GM12878 (cell line): ENCODE measurements around the gene DVL2. TPM values are rescaled to one million over a fixed set of nuclear protein-coding genes. Genes with fewer than 3 reads are reported as not detected.
"Not testable (repeated sequence)": the region's sequence is repeated elsewhere in the genome, so short reads cannot be mapped to it uniquely, and the experiment has no call there.

Source experiments
- ATAC-seq: fragments of 200-7000 bp; cut with Tn5 transposase; 3 replicates; pipeline ENCODE4 v1.9.1; 2020; ENCODE audit warnings: mild to moderate bottlenecking, moderate library complexity
- BruUV-seq: library from RNA; stranded (reverse); fragments of 400-500 nt; replicated peaks from 2 replicates; lab custom pipeline; 2021; lab: Mats Ljungman, UMichigan
- CTCF ChIA-PET: fragments of 300-600 bp; sonication (Branson Sonifier 250); formaldehyde crosslinking; extraction: SDS; loops from one replicate; lab custom pipeline; 2021; ENCODE audit warnings: inconsistent platforms; lab: Yijun Ruan, JAX
- POLR2A ChIA-PET: fragments of 350-600 bp; formaldehyde crosslinking; extraction: SDS; loops from one replicate; lab custom pipeline; 2021; ENCODE audit warnings: inconsistent platforms; lab: Charles Lee
- RAD21 ChIA-PET: fragments of 300-600 bp; sonication (Branson Sonifier 250); formaldehyde crosslinking; loops from one replicate; lab custom pipeline; 2023; ENCODE audit warnings: antibody characterized with exemption; ENCODE audit not compliant: unreplicated experiment; lab: Charles Lee
- SMC1A ChIA-PET: fragments of 300-600 bp; sonication (Branson Sonifier 250); formaldehyde crosslinking; loops from one replicate; lab custom pipeline; 2023; ENCODE audit not compliant: unreplicated experiment, uncharacterized antibody; lab: Charles Lee
- DNase-seq: peaks from one replicate; pipeline ENCODE4 v3.0.0-alpha.2; 2011; ENCODE audit warnings: low read depth, low spot score
- FAIRE-seq: peaks from 3 replicates; lab custom pipeline; 2011; peaks lifted over from hg19 to GRCh38; lab: Jason Lieb, UNC
- H2AFZ ChIP-seq: 2 replicates; pipeline ENCODE4 v1.6.0; 2011; ENCODE audit warnings: low read depth, low read length, control low read depth; ENCODE audit not compliant: control insufficient read depth
- H3K27ac ChIP-seq: 2 replicates; pipeline ENCODE4 v1.5.1; 2011; ENCODE audit warnings: control low read depth; ENCODE audit not compliant: control insufficient read depth, insufficient read depth
- H3K27me3 ChIP-seq, 2 experiments: replicated peaks in 1 of 2; 2 replicates each; pipeline versions ENCODE4 v1.6.0 to v1.6.1; 2011; ENCODE audit warnings: low read length in 1 of 2; ENCODE audit not compliant: control insufficient read depth in 2 of 2, insufficient read depth in 2 of 2
- H3K36me3 ChIP-seq, 2 experiments: 2 replicates each; pipeline ENCODE4 v1.5.1; 2011; ENCODE audit warnings: low read length in 1 of 2; ENCODE audit not compliant: control insufficient read depth in 2 of 2, insufficient read depth in 2 of 2
- H3K4me1 ChIP-seq: 2 replicates; pipeline ENCODE4 v1.6.1; 2011; ENCODE audit warnings: mild to moderate bottlenecking, low read length, moderate library complexity, mixed read lengths; ENCODE audit not compliant: control insufficient read depth, insufficient read depth
- H3K4me2 ChIP-seq: 2 replicates; pipeline ENCODE4 v1.6.0; 2011; ENCODE audit warnings: control low read depth; ENCODE audit not compliant: control insufficient read depth, insufficient read depth
- H3K4me3 ChIP-seq: fragments of 200-600 bp; sonication (generic); 2 replicates; pipeline ENCODE4 v1.5.1; 2016
- H3K79me2 ChIP-seq: 2 replicates; pipeline ENCODE4 v1.6.0; 2011; ENCODE audit warnings: low read length; ENCODE audit not compliant: control insufficient read depth, insufficient read depth
- H3K9ac ChIP-seq: 2 replicates; pipeline ENCODE4 v1.8.0; 2011; ENCODE audit warnings: low read length, control low read depth, mixed read lengths; ENCODE audit not compliant: control insufficient read depth, insufficient read depth
- H3K9me3 ChIP-seq: replicated peaks from 3 replicates; pipeline ENCODE4 v1.5.1; 2011; ENCODE audit warnings: mild to moderate bottlenecking, low read length; ENCODE audit not compliant: control insufficient read depth, insufficient read depth
- H4K20me1 ChIP-seq: 2 replicates; pipeline ENCODE4 v1.6.0; 2011; ENCODE audit not compliant: control insufficient read depth, insufficient read depth
- E4F1 ChIP-seq: fragments of 450-650 bp; IDR thresholded peaks from 2 replicates; pipeline ENCODE4 v1.6.1; 2018; ENCODE audit warnings: borderline replicate concordance, mild to moderate bottlenecking; ENCODE audit not compliant: partially characterized antibody
- IKZF2 ChIP-seq, 2 experiments: fragments of 450-650 bp; IDR thresholded peaks; 2 replicates each; pipeline ENCODE4 v1.6.1; 2017; ENCODE audit warnings: mild to moderate bottlenecking in 2 of 2, moderate library complexity in 2 of 2
- SMARCA5 ChIP-seq: fragments of 450-650 bp; IDR thresholded peaks from 2 replicates; pipeline ENCODE4 v1.6.1; 2017; ENCODE audit warnings: mild to moderate bottlenecking
- ZBTB40 ChIP-seq: fragments of 450-650 bp; IDR thresholded peaks from 2 replicates; pipeline ENCODE4 v1.6.1; 2016; ENCODE audit warnings: mild to moderate bottlenecking, moderate library complexity, borderline replicate concordance
- ZNF24 ChIP-seq: fragments of 450-650 bp; IDR thresholded peaks from 2 replicates; pipeline ENCODE4 v1.6.1; 2017; ENCODE audit warnings: antibody characterized with exemption, mild to moderate bottlenecking
- WGBS: methylation state at CpG from one replicate; pipeline ENCODE4 v1.1.6; 2016; ENCODE audit warnings: low lambda C conversion rate; ENCODE audit not compliant: insufficient replicate concordance, insufficient coverage; ENCODE audit errors: missing lambda C conversion rate; 5-methylcytosine and 5-hydroxymethylcytosine counted together
- in situ Hi-C: fragments of 300-500 bp; cut with MboI; formaldehyde crosslinking; loops from 9 replicates; pipeline ENCODE4 v1.14.3; 2018; ENCODE audit warnings: mixed read lengths
- intact Hi-C: fragments of 100-400 bp; cut with micrococcal nuclease; formaldehyde crosslinking; loops from one replicate; pipeline ENCODE4 v1.14.2; 2022; ENCODE audit not compliant: unreplicated experiment
- polyA plus RNA-seq, 11 experiments: library from polyadenylated mRNA; depleted of rRNA in 4 of 11; unstranded in 6 of 11; stranded (reverse) in 5 of 11; fragments of >200 nt; fragmentation: Nextera tagmentation in 4 of 11; fragmentation: Illumina TruSeq in 1 of 11; extraction: Ambion mirVana in 4 of 11; extraction: Trizol in 1 of 11; gene quantifications; 1 replicate in 1 of 11; 2 replicates in 10 of 11; pipeline versions ENCODE4 v1.2.1 to v1.2.3, GENCODE V29; 2011 to 2016; ENCODE audit warnings: inconsistent platforms in 2 of 11, missing spikeins in 2 of 11, low read depth in 1 of 11
- total RNA-seq, 4 experiments: library from RNA; depleted of rRNA in 3 of 4; stranded (reverse); fragments of >200 nt in 3 of 4; fragmentation: Illumina TruSeq in 1 of 4; extraction: Trizol in 1 of 4; gene quantifications; 2 replicates each; pipeline versions ENCODE4 v1.2.1 to v1.2.3, GENCODE V29; 2013 to 2021

The DVL2 gene
- total and polyA plus RNA-seq, 10 of the 15 experiments (the other 5 are each of a cell fraction or from before 2014, with no cell fraction given) = 0.97 to 44.8 (median 23.2) TPM

GRCh38 chr17:7184091-7184488 is 50.2 kb downstream of the DVL2 start (continued):
- TF ChIP-seq ZBTB40 = no peak
- TF ChIP-seq, all 136 proteins: peak for 0

GRCh38 chr17:7183433-7184090 is 50.8 kb downstream of the DVL2 start:
- intact Hi-C loops = no loop called here
- no peak overlapping the region for H3K27ac ChIP-seq

GRCh38 chr17:7182101-7182500 is 52.2 kb downstream of the DVL2 start:
- intact Hi-C loops, H3K9ac ChIP-seq, SMC1A ChIA-PET, H3K9me3 ChIP-seq, H3K27me3 ChIP-seq, H3K4me2 ChIP-seq, H3K79me2 ChIP-seq, RAD21 ChIA-PET, BruUV-seq, FAIRE-seq, H4K20me1 ChIP-seq, H3K4me3 ChIP-seq, H2AFZ ChIP-seq, H3K27ac ChIP-seq, ATAC-seq, in situ Hi-C loops, H3K4me1 ChIP-seq, DNase-seq, H3K36me3 ChIP-seq, CTCF ChIA-PET: not testable (repeated sequence)
- 11% methylated on average over 2 of the region's 2 CpGs for WGBS
- POLR2A ChIA-PET = interaction anchor here (0.5 to 0.7 kb wide), 2 partner anchors 72 to 302 kb away, joined by 3 read pairs; partner anchors contain the start of gene POLR2A

More at GRCh38 chr17:7183433-7184090, 50.8 kb downstream of the DVL2 start:
- in situ Hi-C loops = no loop called here
- ATAC-seq (no peak), DNase-seq (no peak), FAIRE-seq (no peak)
- POLR2A ChIA-PET = no interaction called here
- RAD21 ChIA-PET = no interaction called here
- BruUV-seq = no TSS peak
- Histone ChIP-seq H4K20me1 (no peaks in the 10 kb centered on the region), H2AFZ (no peak overlapping the region), H3K79me2 (no peaks in the 10 kb centered on the region), H3K9ac (no peak overlapping the region), H3K4me1 (no peaks in the 10 kb centered on the region), H3K4me2 (no peak overlapping the region), H3K4me3 (no peak overlapping the region), H3K36me3 (no peaks in the 10 kb centered on the region), H3K9me3 (no peaks in the 10 kb centered on the region), H3K27me3 (no peaks in the 10 kb centered on the region)
- CTCF ChIA-PET = no interaction called here
- WGBS = 69% methylated on average over 7 of the region's 7 CpGs
- SMC1A ChIA-PET = no interaction called here
- no peak for TF ChIP-seq IKZF2 (IDR thresholded peaks at IDR 0.05)
- no peak for TF ChIP-seq E4F1
- no peak for TF ChIP-seq SMARCA5
- no peak for TF ChIP-seq ZNF24
